IMR-90 (cell line): ENCODE measurements around the gene ZNF646. TPM values are rescaled to one million over a fixed set of nuclear protein-coding genes. Genes with fewer than 3 reads are reported as not detected.

Experiments used
- ATAC-seq: fragments of 200-7000 bp; cut with Tn5 transposase; 2 replicates; pipeline ENCODE4 v1.9.1; 2020; ENCODE audit warnings: low read depth, mild to moderate bottlenecking, moderate library complexity
- BruUV-seq: library from RNA; stranded (reverse); fragments of 400-500 nt; replicated peaks from 2 replicates; lab custom pipeline; 2021; lab: Mats Ljungman, UMichigan
- CTCF ChIA-PET: fragments of 300-600 bp; formaldehyde crosslinking; extraction: SDS; loops from one replicate; lab custom pipeline; 2021; ENCODE audit warnings: antibody characterized with exemption; lab: Yijun Ruan, JAX
- POLR2A ChIA-PET: fragments of 300-600 bp; sonication (Branson Sonifier 250); formaldehyde crosslinking; loops from one replicate; lab custom pipeline; 2022; ENCODE audit warnings: antibody characterized with exemption; ENCODE audit not compliant: unreplicated experiment; lab: Charles Lee
- DNase-seq: peaks from one replicate; pipeline ENCODE4 v3.0.0; 2013
- H2AFZ ChIP-seq: replicated peaks from 2 replicates; pipeline ENCODE3; 2013; ENCODE audit warnings: low read length, mild to moderate bottlenecking; ENCODE audit not compliant: poor library complexity
- H2AK5ac ChIP-seq: 2 replicates; pipeline ENCODE4 v1.6.1; 2013; ENCODE audit warnings: low read depth, low read length, inconsistent platforms
- H2AK9ac ChIP-seq: replicated peaks from 2 replicates; pipeline ENCODE3; 2013; ENCODE audit warnings: mild to moderate bottlenecking, low read depth, low read length, moderate library complexity; ENCODE audit not compliant: poor library complexity
- H2BK120ac ChIP-seq: 2 replicates; pipeline ENCODE4 v1.6.1; 2013; ENCODE audit warnings: low read depth, low read length, inconsistent platforms
- H2BK15ac ChIP-seq: 3 replicates; pipeline ENCODE4 v1.6.1; 2013; ENCODE audit warnings: low read depth, low read length, inconsistent platforms
- H2BK20ac ChIP-seq: 2 replicates; pipeline ENCODE4 v1.6.1; 2013; ENCODE audit warnings: low read depth, mild to moderate bottlenecking, inconsistent platforms, low read length, moderate library complexity
- H2BK5ac ChIP-seq: 2 replicates; pipeline ENCODE4 v1.6.1; 2013; ENCODE audit warnings: mild to moderate bottlenecking, low read depth, low read length, inconsistent platforms; ENCODE audit not compliant: poor library complexity, severe bottlenecking
- H3K14ac ChIP-seq: replicated peaks from 2 replicates; pipeline ENCODE4 v1.6.1; 2013; ENCODE audit warnings: low read depth, low read length, inconsistent platforms
- H3K18ac ChIP-seq: 2 replicates; pipeline ENCODE4 v1.6.1; 2013; ENCODE audit warnings: low read depth, low read length, control low read depth
- H3K23ac ChIP-seq: 2 replicates; pipeline ENCODE4 v1.6.1; 2013; ENCODE audit warnings: low read depth, low read length, inconsistent platforms
- H3K27ac ChIP-seq: 2 replicates; pipeline ENCODE4 v1.5.1; 2013; ENCODE audit warnings: mild to moderate bottlenecking, control low read depth, low read length; ENCODE audit not compliant: insufficient read depth
- H3K27me3 ChIP-seq: 2 replicates; pipeline ENCODE4 v1.6.1; 2013; ENCODE audit warnings: low read length; ENCODE audit not compliant: control insufficient read depth, insufficient read depth
- H3K36me3 ChIP-seq: 2 replicates; pipeline ENCODE4 v1.6.1; 2013; ENCODE audit warnings: low read length, mixed read lengths; ENCODE audit not compliant: control insufficient read depth, insufficient read depth
- H3K4ac ChIP-seq: 2 replicates; pipeline ENCODE4 v1.6.1; 2013; ENCODE audit warnings: low read depth, low read length, inconsistent platforms
- H3K4me1 ChIP-seq: 2 replicates; pipeline ENCODE4 v1.6.1; 2013; ENCODE audit warnings: low read length, mixed read lengths; ENCODE audit not compliant: control insufficient read depth, insufficient read depth
- H3K4me2 ChIP-seq: 2 replicates; pipeline ENCODE4 v1.6.1; 2013; ENCODE audit warnings: low read depth, mild to moderate bottlenecking, control low read depth, low read length, moderate library complexity
- H3K4me3 ChIP-seq: 2 replicates; pipeline ENCODE4 v1.5.1; 2013; ENCODE audit warnings: low read depth, mild to moderate bottlenecking, control low read depth, low read length, moderate library complexity; ENCODE audit not compliant: insufficient read depth
- H3K56ac ChIP-seq: 2 replicates; pipeline ENCODE4 v1.6.1; 2013; ENCODE audit warnings: low read length, inconsistent platforms; ENCODE audit not compliant: insufficient read depth; ENCODE audit errors: extremely low read depth
- H3K79me1 ChIP-seq, 2 experiments: 2 replicates each; pipeline ENCODE4 v1.6.1; 2013; ENCODE audit warnings: low read length in 2 of 2, inconsistent platforms in 1 of 2, low read depth in 1 of 2
- H3K9ac ChIP-seq: 2 replicates; pipeline ENCODE4 v1.6.1; 2013; ENCODE audit warnings: low read depth, low read length, control low read depth
- H3K9me1 ChIP-seq: 2 replicates; pipeline ENCODE4 v1.6.1; 2013; ENCODE audit warnings: low read length, inconsistent platforms; ENCODE audit not compliant: insufficient read depth
- H3K9me3 ChIP-seq: 2 replicates; pipeline ENCODE4 v1.6.1; 2013; ENCODE audit warnings: low read length; ENCODE audit not compliant: control insufficient read depth, insufficient read depth
- H4K20me1 ChIP-seq: 2 replicates; pipeline ENCODE4 v1.6.1; 2013; ENCODE audit warnings: low read length, inconsistent platforms; ENCODE audit not compliant: insufficient read depth
- H4K5ac ChIP-seq: 2 replicates; pipeline ENCODE4 v1.6.1; 2013; ENCODE audit warnings: mild to moderate bottlenecking, low read depth, low read length, control low read depth
- H4K8ac ChIP-seq, 2 experiments: 2 replicates each; pipeline ENCODE4 v1.6.1; 2013; ENCODE audit warnings: low read depth in 2 of 2, low read length in 2 of 2, control low read depth in 1 of 2, inconsistent platforms in 1 of 2
- H4K91ac ChIP-seq: 2 replicates; pipeline ENCODE4 v1.6.1; 2013; ENCODE audit warnings: low read depth, low read length, inconsistent platforms; ENCODE audit not compliant: insufficient read depth
- CEBPB ChIP-seq: IDR thresholded peaks from 2 replicates; pipeline ENCODE4 v1.6.1; 2012; ENCODE audit warnings: low read depth, low read length, improper control_type of control experiment
- CHD1 ChIP-seq: IDR thresholded peaks from 2 replicates; pipeline ENCODE4 v1.6.1; 2012; ENCODE audit warnings: low read depth, low read length, improper control_type of control experiment
- FOS ChIP-seq: fragments of 150-350 bp; IDR thresholded peaks from 2 replicates; pipeline ENCODE4 v1.6.1; 2016; ENCODE audit warnings: low read depth, low read length
- MAFK ChIP-seq: IDR thresholded peaks from 2 replicates; pipeline ENCODE4 v1.6.1; 2012; ENCODE audit warnings: low read depth, low read length, improper control_type of control experiment
- NFE2L2 ChIP-seq: fragments of 150-350 bp; IDR thresholded peaks from 2 replicates; pipeline ENCODE4 v1.6.1; 2016; ENCODE audit warnings: low read depth, mild to moderate bottlenecking, low read length
- RFX5 ChIP-seq: IDR thresholded peaks from 2 replicates; pipeline ENCODE4 v1.8.0; 2012; ENCODE audit warnings: low read depth, mild to moderate bottlenecking, low read length, moderate library complexity
- SMC3 ChIP-seq: fragments of 150-350 bp; IDR thresholded peaks from 2 replicates; pipeline ENCODE4 v1.6.1; 2016; ENCODE audit warnings: low read depth, mild to moderate bottlenecking, antibody characterized with exemption, low read length, moderate library complexity
- USF2 ChIP-seq: fragments of 150-350 bp; IDR thresholded peaks from 2 replicates; pipeline ENCODE4 v1.6.1; 2017; ENCODE audit warnings: mild to moderate bottlenecking, antibody characterized with exemption, low read length, low read depth
- WGBS, 2 experiments: methylation state at CpG; one replicate each; pipeline versions ENCODE4 v1.1.5 to v1.1.7; 2013; ENCODE audit warnings: missing lambda C conversion rate in 2 of 2; ENCODE audit not compliant: insufficient read length in 1 of 2; ENCODE audit errors: extremely low coverage in 2 of 2; 5-methylcytosine and 5-hydroxymethylcytosine counted together
- dilution Hi-C: fragments of 300-500 bp; cut with HindIII; formaldehyde crosslinking; loops from one replicate; pipeline ENCODE4 v1.14.3; 2018; ENCODE audit warnings: low sequenced_read_pairs; ENCODE audit not compliant: unreplicated experiment
- in situ Hi-C: fragments of 300-500 bp; cut with MboI; formaldehyde crosslinking; loops from 3 replicates; pipeline ENCODE4 v1.14.3; 2019; ENCODE audit warnings: low sequenced_read_pairs, inconsistent platforms, mixed read lengths
- intact Hi-C: fragments of 100-400 bp; cut with micrococcal nuclease; formaldehyde crosslinking; loops from 2 replicates; pipeline ENCODE4 v1.10.0; 2022
- polyA plus RNA-seq, 3 experiments: library from polyadenylated mRNA; depleted of rRNA; stranded (reverse); fragments of >200 nt; gene quantifications; 2 replicates each; pipeline ENCODE4 v1.2.3, GENCODE V29; 2012; ENCODE audit warnings: low replicate concordance in 1 of 3
- total RNA-seq: library from RNA; depleted of rRNA; stranded (reverse); fragments of >200 nt; gene quantifications from 2 replicates; pipeline ENCODE4 v1.2.3, GENCODE V29; 2012
- TF ChIP-seq, protein P1 (sequence below): fragments of 150-350 bp; IDR thresholded peaks from 2 replicates; pipeline ENCODE4 v1.6.1; 2016; ENCODE audit warnings: low read depth, mild to moderate bottlenecking, low read length, moderate library complexity, borderline replicate concordance

Gene ZNF646
- total and polyA plus RNA-seq, 2 of the 4 experiments (the other 2 are of a cell fraction) = 4.9 to 6.8 TPM

GRCh38 chr16:31111881-31112466, 37.8 kb downstream of the ZNF646 start (continued):
- TF ChIP-seq CHD1 (no peak), NFE2L2 (no peak), CEBPB (no peak), RFX5 (no peak), SMC3 (no peak), MAFK (no peak)

DNA sequence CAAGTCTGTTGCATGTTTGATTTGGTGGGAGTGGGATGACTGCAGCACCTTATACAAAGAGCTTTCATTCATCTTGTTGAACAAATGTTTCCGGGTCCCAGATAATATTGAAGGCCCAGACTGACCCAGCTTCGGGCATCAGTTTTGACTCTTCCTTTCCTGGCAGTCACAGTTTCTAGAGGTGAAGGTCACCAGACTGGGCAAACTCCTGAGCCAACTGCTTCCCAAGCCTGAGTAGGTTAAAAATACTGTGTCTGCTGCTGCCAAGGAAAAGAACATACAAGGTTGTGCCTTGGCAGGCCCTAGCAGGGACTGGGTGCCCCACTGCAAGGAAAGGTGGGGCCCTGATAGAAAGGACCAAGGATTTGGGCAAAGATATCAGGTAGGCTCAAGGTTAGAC, 38.5 kb downstream of the ZNF646 start:
- intact Hi-C loops (no loop called here), in situ Hi-C loops (no loop called here), dilution Hi-C loops (no loop called here)
- no peak overlapping the region for H2AFZ ChIP-seq
- TF ChIP-seq, protein P1, sequence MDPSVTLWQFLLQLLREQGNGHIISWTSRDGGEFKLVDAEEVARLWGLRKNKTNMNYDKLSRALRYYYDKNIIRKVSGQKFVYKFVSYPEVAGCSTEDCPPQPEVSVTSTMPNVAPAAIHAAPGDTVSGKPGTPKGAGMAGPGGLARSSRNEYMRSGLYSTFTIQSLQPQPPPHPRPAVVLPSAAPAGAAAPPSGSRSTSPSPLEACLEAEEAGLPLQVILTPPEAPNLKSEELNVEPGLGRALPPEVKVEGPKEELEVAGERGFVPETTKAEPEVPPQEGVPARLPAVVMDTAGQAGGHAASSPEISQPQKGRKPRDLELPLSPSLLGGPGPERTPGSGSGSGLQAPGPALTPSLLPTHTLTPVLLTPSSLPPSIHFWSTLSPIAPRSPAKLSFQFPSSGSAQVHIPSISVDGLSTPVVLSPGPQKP = no peak
- TF ChIP-seq CEBPB = no peak
- TF ChIP-seq MAFK = no peak
- no peak for TF ChIP-seq FOS
- no peak for TF ChIP-seq USF2
- ChIA-PET POLR2A (no interaction called here), CTCF (no interaction called here)
- no peak overlapping the region for H3K14ac ChIP-seq
- no peak overlapping the region for H3K56ac ChIP-seq
- H2BK15ac ChIP-seq = no peak overlapping the region
- H2BK20ac ChIP-seq = no peak overlapping the region
- no peak overlapping the region for H2AK9ac ChIP-seq
- no peak overlapping the region for H2BK5ac ChIP-seq
- no peaks in the 10 kb centered on the region for H3K9me3 ChIP-seq
- H3K23ac ChIP-seq = no peak overlapping the region
- 100% methylated on average over 2 of the region's 2 CpGs; no CpG with 5 or more reads in 1 of the 2 experiments for WGBS, 2 experiments
- no peak overlapping the region for H2BK120ac ChIP-seq
- H3K36me3 ChIP-seq = peaks cover 40% of the 10 kb centered on the region
- no peak overlapping the region for H4K5ac ChIP-seq
- H3K4me2 ChIP-seq = no peak overlapping the region
- no peaks in the 10 kb centered on the region; the same call in 1 of the 2 replicates for H4K20me1 ChIP-seq
- ATAC-seq (no peak), DNase-seq (no peak)
- H3K4ac ChIP-seq = no peak overlapping the region
- no TSS peak for BruUV-seq
- H3K9me1 ChIP-seq = peaks cover 11% of the 10 kb centered on the region; the same call in 1 of the 2 replicates
- H2AK5ac ChIP-seq = no peak overlapping the region
- peaks cover 22 to 52% of the 10 kb centered on the region in 2 experiments for H3K79me1 ChIP-seq
- no peaks in the 10 kb centered on the region for H3K27me3 ChIP-seq
- no peak overlapping the region for H3K9ac ChIP-seq
- H3K4me1 ChIP-seq = peaks cover 2% of the 10 kb centered on the region; the same call in 1 of the 2 replicates
- no peak overlapping the region for H3K27ac ChIP-seq
- no peak overlapping the region for H3K18ac ChIP-seq
- H4K8ac ChIP-seq = no peak overlapping the region
- no peak overlapping the region for H3K4me3 ChIP-seq
- no peak overlapping the region for H4K91ac ChIP-seq
